AML-193 (cell line): Measurements from ENCODE around the gene BCL2L2.

Experiments used
- DNase-seq, 2 experiments: peaks; one replicate each; lab custom pipeline; 2025; lab: John Stamatoyannopoulos, UW

Gene BCL2L2

GRCh38 chr14:23299986-23300686 lies 6.5 kb upstream of the BCL2L2 start:
- no peak for DNase-seq

DNA sequence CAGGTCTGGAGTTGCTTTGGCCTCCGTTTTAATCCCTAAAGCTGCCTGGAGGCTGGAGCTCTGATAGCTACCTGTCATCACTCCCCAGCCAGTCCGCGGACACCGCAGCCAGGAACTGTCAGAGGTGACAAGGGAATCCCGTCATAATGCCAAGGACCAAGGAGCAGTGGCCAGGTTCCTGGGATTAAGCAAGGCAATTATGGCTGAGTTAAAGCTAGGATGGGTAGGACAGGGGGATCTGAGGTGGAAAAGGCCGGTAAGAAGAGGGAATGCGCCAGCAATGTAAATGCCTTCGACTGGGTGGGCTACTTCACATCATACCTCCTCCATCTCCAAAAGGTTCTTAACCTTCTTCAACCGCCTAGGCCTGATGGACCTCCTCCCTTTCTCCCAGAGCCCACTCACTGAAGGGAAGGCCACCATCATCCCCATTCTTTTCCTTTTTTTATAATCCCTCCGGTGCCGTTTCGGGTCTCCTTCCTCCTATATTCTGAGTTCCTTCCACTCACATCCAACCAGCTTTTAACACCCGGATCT lies 5.9 kb upstream of the BCL2L2 start:
- no peak for DNase-seq

GRCh38 chr14:23301288-23301968 lies 5.2 kb upstream of the BCL2L2 start:
- DNase-seq: peak; percentile 95 to 100

DNA sequence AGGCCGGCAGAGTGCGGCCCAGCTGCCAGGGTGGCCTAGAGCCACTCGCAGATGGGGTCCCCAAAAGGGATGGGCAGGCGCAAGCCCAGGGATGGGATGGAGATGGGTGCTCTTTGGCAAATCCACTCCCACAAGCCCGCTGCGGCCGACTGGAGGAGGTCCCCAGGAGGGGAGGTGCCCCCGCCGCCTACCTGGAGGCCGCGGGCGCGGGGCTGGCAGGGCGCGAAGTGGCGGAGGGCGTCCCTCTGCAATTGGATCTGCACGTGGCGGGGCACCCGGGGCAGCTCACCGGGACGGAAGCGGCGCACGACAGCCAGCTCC lies 4.7 kb upstream of the BCL2L2 start:
- DNase-seq: peak in 1 of 2 experiments; percentile 59

DNA sequence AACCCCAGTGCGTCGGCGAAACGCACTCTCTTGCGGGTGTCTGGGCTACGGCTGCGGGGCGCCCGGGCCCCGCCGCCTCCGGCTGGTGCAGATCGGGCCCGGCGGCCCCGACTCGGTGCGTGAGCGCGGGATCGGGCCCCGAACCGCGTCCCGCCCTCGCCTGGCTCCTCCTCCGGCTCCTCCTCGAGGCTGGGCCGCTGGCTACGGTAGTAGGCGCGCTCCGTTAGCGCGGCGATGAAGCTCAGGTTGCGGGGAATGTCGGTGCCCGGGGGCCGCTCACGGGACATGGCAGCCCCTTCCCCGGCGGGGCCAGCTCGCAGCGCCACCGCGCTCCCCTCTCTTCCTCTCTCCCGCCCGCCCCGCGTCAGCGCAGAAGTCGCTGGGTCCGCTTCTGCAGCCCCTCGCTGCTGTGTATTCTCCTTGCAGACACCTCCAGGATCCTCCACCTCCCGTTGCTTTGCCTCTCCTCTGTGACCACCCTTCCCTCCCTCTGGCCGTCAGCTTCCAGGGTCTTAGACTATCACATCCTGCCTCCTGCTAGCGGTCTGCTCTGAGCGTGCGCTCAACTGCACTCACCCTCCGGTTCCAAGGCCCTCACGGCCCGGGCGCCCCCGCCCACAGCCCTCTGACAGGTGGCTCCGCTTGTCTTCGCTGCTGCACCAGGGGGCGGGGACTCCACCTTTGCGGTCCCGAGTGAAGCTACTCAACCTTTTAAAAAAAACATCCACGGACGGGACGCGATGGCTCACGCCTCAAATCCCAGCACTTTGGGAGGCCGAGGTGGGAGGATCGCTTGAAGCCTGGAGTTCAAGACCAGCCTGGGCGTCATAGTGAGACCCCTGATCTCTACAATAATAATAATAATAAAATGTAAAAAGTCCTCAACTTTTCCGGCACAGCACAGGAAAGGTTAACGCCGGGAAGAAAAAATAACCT lies 4.1 kb upstream of the BCL2L2 start, which contains the start of gene PPP1R3E:
PPP1R3E (minus strand) TSS at position 570 of the 936 bp plus-strand sequence; CDS start at position 287, 283 bp downstream.
- DNase-seq: peak; percentile 26 to 45

DNA sequence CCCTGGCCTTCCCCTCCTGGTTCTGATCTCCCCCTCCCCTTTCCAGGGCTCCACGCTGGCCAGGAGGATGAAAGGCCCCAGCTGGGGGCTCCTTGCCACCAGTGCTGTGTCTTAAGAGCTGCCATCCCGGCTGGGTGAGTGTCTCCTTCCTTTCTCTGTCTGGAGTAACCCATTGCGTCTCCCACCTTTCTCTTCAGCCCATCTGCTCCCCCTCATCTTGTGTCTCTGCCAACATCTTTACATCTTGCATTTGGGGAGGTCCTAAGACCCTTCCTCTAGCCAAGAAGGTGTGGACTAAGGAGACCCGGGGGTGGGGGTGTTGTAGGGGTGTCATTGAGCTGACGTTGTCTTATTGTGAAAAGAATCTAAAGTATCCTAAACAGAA lies 505 bp downstream of the BCL2L2 start:
- DNase-seq: no peak

GRCh38 chr14:23307687-23308644 lies 1.3 kb downstream of the BCL2L2 start:
- no peak for DNase-seq

- no peak for DNase-seq
Measured at GRCh38 chr14:23308721-23309445, 2.2 kb downstream of the BCL2L2 start.

DNA sequence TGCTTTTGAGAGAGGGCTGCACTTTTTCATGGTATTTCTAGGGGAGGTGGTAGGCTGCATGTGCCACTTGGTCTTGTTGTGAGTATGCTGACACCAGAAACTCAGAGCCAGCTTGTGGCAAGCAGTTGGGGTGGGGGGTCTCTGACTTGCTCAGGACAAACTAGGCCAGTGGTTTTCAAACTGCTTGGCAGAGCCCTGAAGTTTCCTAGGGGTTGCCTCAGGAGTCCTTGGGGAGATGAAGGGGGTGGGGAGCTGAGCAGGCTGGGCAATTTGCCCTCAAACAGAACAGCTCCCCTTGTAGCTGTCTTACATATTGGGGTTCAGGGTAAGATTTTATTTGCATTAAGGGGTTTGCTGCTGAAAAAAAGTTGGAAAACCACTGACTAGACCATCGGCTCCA lies 3.9 kb downstream of the BCL2L2 start:
- DNase-seq: no peak

- no peak for DNase-seq
Measured at GRCh38 chr14:23316300-23316699, 9.7 kb downstream of the BCL2L2 start.

DNA sequence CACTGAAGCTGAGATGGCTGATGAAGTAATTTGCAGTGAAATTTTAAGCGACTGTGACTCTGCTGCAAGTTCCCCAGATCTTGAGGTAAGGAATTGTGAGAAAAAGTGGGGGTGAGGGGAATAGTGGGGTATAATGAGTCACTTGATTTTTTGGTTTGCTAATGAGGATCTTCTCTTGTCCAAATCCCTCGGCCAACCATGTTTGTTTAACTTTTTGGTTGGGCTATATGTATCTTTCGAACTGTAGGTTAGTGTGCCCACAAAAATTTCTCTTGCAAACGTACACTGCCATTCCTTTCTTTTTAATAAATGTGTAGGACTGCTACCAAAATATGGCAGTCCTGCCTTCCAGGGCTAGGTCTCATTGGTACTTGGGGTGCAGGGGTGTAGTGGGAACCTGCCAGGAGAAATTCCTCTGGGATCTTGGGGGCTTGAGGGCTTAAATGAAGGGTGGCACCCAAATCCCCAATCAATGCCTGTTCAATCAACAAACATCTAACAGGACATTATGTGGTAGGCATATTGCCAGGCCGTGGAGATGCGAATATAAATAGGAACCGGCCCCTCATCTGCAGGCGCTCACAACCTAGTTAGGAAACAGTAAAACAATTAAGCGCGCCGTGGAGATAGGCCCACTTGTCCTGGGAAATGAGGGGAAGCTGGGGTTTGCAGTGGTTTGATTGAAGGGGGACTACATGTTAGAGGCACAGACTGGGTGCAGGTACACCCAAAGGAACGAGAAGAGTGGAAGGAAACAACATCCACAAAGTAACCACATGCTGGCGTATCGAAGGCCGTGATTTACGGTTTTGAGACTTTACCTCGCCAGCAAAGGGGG lies 13.3 kb downstream of the BCL2L2 start:
- no peak for DNase-seq

DNA sequence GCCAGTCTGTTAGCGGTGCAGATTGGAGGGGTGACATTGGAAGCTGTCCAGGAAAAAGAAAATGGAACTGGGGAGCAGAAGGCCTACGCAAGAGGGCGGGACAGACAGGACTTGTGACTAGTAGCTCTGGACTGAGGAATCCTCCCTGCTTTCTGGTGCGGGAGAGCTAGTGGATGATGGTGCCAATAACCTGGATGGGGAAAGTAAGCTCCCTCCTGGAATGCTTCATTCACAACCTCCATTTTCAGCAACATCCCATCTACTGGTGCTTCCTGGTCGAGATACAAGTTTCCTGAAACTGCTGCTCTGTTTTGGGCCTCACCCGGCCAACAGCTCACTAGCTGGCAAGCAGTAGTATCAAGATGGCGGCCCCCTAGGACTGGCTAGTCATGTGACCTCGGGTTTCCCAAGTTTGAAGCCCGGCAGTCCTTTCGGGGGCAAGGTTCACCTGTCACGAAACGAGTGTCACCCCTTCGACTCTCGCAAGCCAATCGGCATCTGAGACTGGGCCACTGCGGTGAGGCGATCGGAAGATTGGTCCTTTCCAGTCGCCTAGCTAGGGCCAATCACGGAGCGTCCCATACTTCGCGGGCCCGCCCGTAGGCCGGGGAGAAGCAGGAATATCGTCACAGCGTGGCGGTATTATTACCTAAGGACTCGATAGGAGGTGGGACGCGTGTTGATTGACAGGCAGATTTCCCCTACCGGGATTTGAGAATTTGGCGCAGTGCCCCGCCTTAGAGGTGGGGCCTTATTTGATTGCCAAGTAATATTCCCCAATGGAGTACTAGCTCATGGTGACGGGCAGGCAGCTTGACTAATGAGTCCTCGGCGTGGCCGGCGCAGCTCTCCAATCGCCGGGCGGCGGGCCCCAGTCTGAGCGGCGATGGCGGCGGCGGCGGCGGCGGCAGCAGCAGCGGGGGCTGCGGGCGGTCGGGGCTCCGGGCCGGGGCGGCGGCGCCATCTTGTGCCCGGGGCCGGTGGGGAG lies 14.2 kb downstream of the BCL2L2 start, which contains the start of gene PABPN1:
PABPN1 (plus strand) TSS at position 874 of the 988 bp plus-strand sequence; CDS start at position 887, 13 bp downstream.
- peak; percentile 99 to 100 for DNase-seq

- DNase-seq: peak in 1 of 2 experiments; percentile 18
Measured at GRCh38 chr14:23321572-23322547, 15.2 kb downstream of the BCL2L2 start.

DNA sequence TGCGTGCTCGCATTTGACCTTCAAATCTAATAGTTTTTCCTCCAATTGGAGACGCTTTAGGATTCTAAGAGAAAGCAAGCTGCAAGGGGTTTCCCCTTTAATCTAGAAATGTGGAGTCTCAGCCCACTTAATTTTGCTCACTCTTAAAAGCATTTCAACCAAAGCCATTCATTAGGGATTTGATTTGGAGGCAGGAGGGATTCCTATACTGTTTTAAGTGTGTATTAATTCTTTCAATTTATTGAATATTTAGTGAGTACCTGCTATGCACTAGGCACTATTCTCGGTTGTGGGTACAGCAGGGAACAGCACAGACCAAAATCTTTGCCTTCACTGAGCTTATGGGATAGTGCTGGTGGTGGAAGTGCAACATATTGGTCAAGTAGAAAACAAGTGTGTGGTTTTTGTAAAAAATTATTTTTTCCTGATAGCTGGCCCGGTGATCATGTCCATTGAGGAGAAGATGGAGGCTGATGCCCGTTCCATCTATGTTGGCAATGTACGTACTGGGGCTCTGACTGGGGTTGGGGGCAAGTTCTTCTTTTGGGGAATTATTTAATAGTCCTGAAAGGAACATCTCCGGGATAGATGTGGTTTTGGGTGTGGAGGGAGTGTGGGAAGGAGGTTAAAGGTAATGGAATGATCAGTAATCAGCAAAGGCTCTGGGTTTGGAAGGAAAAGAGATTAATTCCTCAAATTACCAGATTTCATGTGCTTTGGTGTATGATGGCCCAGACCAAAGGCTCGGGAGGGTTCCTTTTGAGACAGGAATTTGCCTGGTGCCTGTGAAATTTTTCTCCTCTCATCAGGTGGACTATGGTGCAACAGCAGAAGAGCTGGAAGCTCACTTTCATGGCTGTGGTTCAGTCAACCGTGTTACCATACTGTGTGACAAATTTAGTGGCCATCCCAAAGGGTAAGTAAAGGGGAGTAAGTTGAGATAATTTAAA lies 16.2 kb downstream of the BCL2L2 start:
- no peak for DNase-seq

GRCh38 chr14:23323838-23324454 lies 17.3 kb downstream of the BCL2L2 start:
- DNase-seq: no peak
